ENCODE data around the gene PLEKHM2. TPM values are rescaled to one million over a fixed set of nuclear protein-coding genes. Genes with fewer than 3 reads are reported as not detected.

The PLEKHM2 gene
- total RNA-seq, 1 experiment from 2014 or later = 38.5 TPM

GRCh38 chr1:15681349-15682292 lies 2.5 kb upstream of the PLEKHM2 start:
- Histone ChIP-seq H3K27ac (ENCODE audit: low read depth, low read length) (no peak overlapping the region), H2AFZ (ENCODE audit: low read depth, low read length, poor library complexity, severe bottlenecking) (no peak overlapping the region), H3K4me1 (ENCODE audit: control insufficient read depth in 1 of 2, insufficient read depth in 2 of 2, low read length in 2 of 2) (peaks cover 11 to 58% of the 10 kb centered on the region in 2 experiments), H3K9ac (ENCODE audit: low read length) (no peak overlapping the region), H4K20me1 (ENCODE audit: insufficient read depth) (no peaks in the 10 kb centered on the region), H3K4me2 (ENCODE audit: low read length) (no peak overlapping the region), H3K36me3 (ENCODE audit: control insufficient read depth in 1 of 2, insufficient read depth in 2 of 2, low read length in 2 of 2) (no peaks in the 10 kb centered on the region), H3K9me2 (ENCODE audit: insufficient read depth) (no peaks in the 10 kb centered on the region), H3K9me3 (ENCODE audit: control insufficient read depth in 1 of 2, insufficient read depth in 1 of 2, low read depth in 1 of 2, low read length in 2 of 2) (no peaks in the 10 kb centered on the region), H3K79me2 (ENCODE audit: insufficient read depth, low read length) (peaks cover 20% of the 10 kb centered on the region), H3K27me3 (ENCODE audit: insufficient read depth, low read length) (no peaks in the 10 kb centered on the region), H3K4me3 (replicated peaks in 1 of 2; ENCODE audit: low read depth in 1 of 2, low read length in 2 of 2) (no peak overlapping the region)
- ATAC-seq (no peak), DNase-seq (ENCODE audit: low read depth, low spot score) (no peak)
- ChIA-PET CTCF (no interaction called here), POLR2A (no interaction called here), RAD21 (ENCODE audit: low non-redundant PET in 1 of 2, low total read pairs in 2 of 2, uncharacterized antibody in 2 of 2, unreplicated experiment in 2 of 2) (no interaction called here)
- intact Hi-C loops (cut with micrococcal nuclease) = no loop called here
- no TSS peak for BruUV-seq (replicated peaks)
- TF ChIP-seq POLR2A (IDR thresholded peaks at IDR 0.05; ENCODE audit: borderline replicate concordance, extremely low read depth, insufficient read depth, insufficient read length) = no peak
- TF ChIP-seq CBX3 (IDR thresholded peaks at IDR 0.05; ENCODE audit: low read depth) = no peak
- TF ChIP-seq CEBPB (IDR thresholded peaks at IDR 0.05; ENCODE audit: low read depth) = no peak
- TF ChIP-seq FOSL1 (IDR thresholded peaks at IDR 0.05; ENCODE audit: low read depth) = no peak
- no peak for TF ChIP-seq SIN3A (IDR thresholded peaks at IDR 0.05; ENCODE audit: low read depth)
- TF ChIP-seq POLR2AphosphoS5 (IDR thresholded peaks at IDR 0.05; ENCODE audit: low read depth, low read length) = no peak
- TF ChIP-seq ELF1 (IDR thresholded peaks at IDR 0.05; ENCODE audit: borderline replicate concordance, low read depth) = no peak
- TF ChIP-seq REST (IDR thresholded peaks at IDR 0.05; ENCODE audit: low read depth) = no peak
- no peak for TF ChIP-seq EZH2 (IDR thresholded peaks at IDR 0.05)
- TF ChIP-seq JUND (IDR thresholded peaks at IDR 0.05) = no peak
- TF ChIP-seq RAD21 (IDR thresholded peaks at IDR 0.05; ENCODE audit: low read depth) = no peak
- TF ChIP-seq ATF3 (IDR thresholded peaks at IDR 0.05) = no peak
- no peak for TF ChIP-seq CTCF (IDR thresholded peaks at IDR 0.05 in 2 of 3, conservative IDR thresholded peaks at IDR 0.05 in 1 of 3; ENCODE audit: borderline replicate concordance in 1 of 3, insufficient read depth in 1 of 3, low read depth in 2 of 3, low read length in 2 of 3)
- no peak for TF ChIP-seq SP1 (IDR thresholded peaks at IDR 0.05; ENCODE audit: low read depth)
- TF ChIP-seq SRF (IDR thresholded peaks at IDR 0.05; ENCODE audit: low read depth) = no peak

Measured in HCT116 (cell line).